HG02970 (cell line): Measurements from ENCODE around the gene CEP72.

ENCODE experiments used
- ATAC-seq: cut with Tn5 transposase; IDR thresholded peaks from one replicate; pipeline ENCODE4 v1.9.1; 2021; ENCODE audit warnings: mild to moderate bottlenecking, moderate library complexity, moderate number of reproducible peaks; ENCODE audit not compliant: unreplicated experiment, low FRiP score

The CEP72 gene

DNA sequence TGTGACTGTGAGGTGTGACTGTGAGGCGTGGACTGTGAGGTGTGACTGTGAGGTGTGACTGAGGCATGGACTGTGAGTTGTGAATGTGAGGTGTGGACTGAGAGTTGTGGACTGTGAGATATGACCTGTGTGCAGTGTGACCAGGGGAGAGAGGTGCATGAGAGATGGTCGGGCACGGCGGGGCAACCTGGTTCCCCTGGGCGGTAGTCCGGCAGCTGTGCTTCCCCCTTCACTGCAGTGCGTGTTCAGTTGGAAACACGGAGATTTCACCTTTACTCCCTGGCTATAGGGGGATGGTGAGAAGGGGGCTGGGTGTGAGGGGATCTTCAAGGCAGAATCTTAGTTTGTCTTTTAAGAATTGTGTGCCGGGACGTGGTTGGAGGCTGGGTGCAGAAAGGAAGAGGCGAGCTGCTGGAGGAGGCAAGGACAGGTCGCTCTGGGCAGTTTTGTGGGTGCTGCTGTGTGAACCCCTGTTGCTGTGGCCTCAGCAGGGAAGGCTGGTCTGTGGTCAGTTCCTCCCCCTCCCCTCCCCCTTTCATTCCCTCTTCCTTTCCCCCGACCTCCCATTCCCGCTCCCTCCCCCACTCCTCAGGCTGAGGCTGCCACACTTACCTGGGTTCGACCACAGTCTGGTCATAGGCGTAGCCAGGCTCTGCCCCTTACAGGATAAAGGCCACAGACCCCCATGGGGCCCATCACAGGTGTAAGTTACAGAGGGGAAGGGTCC lies 39.3 kb downstream of the CEP72 start:
- no peak for ATAC-seq

DNA sequence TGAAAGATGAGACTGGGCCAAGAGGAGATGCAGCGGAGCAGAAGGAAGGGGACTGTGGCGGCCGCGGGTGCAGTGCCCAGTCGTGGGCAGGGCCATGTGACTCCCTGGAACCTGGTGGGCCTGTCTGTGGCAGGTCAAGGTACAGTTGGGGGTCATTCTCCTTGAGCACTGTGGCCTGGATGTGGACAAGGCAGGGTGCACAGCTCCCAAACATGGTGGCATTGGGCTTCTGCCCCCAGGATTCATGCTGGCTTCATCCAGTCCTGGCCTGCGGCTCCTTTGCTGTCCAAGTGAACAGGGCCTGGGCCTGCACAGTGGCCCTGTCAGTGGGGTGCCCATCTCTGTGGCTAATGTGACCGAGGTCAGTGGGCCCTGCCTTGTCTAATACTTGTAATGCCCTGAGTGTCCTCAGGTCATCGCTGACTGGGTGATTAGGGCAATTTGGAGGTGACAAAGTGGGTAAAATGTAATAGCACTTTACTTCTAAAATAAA lies 39.9 kb downstream of the CEP72 start:
- no peak for ATAC-seq

DNA sequence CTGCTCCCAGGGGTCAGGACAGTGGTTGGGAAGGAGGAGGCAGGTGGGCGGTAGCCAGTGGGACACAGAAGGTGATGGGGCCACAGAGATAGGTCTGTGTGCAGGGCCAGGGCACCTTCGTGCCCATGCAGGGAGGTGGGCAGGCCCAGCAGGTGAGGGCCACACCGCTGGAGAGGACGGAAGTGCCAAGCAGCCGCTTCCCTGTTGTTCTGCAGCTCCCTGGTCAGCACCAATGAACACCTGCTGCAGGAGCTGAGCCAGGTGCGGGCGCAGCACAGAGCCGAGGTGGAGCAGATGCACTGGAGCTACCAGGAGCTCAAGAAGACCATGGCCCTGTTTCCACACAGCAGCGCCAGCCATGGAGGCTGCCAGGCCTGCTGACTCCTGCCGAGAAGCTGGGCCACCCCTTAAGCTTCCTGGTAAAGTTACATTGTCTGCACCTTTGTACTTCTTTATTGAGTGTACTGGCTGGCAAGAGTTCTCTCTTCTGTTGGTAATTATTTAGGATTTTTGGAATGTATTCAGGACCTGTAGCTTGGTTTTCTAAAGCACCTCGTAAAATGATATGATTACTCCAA lies 40.7 kb downstream of the CEP72 start:
- ATAC-seq: no peak

DNA sequence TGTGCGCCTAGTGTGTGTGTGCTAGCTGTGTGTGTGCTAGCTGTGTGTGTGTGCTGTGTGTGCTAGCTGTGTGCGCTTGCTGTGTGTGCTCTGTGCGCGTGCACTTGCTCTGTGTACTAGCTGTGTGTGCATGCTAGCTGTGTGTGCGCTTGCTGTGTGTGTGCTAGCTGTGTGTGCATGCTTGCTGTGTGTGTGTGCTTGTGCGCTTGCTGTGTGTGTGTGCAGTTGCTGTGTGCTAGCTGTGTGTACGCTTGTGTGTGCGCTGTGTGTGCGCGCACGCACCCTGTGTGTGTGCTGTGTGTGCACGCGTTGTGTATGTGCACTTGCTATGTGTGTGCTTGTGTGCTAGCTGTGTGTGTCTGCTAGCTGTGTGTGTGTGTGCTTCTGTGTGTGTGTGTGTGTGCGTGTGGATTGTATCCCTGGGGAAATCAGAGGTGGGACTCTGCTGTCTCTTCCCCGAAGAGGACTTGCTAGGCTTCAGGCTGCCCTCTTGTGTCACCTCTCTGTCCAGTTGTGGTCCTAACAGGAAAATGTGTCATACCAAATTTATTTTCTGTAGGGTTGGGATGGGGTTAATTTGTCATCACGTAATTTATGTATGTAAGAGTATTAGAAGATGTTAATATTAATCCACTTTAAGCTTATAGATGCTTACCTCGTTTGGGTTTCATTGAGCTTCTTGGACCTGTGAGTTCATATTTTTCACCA lies 42.1 kb downstream of the CEP72 start:
- ATAC-seq: no peak

DNA sequence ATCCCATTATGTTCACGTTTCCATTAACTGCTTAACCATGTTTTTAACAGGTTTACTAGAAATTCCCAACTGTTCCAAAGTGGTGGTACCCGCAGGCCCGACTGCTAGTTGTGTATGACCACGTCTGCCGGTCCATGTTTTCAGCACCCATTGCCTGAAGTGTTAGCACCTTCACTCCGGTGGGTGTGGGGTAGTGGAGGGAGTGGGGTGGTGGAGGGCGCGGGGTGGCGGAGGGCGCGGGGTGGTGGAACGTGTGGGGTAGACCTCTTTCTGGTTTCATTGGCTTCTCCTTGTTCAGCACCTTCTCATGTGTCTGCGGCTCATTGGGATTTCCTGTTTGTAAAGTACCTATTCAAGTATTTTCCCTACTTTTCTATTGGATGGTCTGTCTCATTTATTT lies 43.3 kb downstream of the CEP72 start:
- ATAC-seq: no peak

DNA sequence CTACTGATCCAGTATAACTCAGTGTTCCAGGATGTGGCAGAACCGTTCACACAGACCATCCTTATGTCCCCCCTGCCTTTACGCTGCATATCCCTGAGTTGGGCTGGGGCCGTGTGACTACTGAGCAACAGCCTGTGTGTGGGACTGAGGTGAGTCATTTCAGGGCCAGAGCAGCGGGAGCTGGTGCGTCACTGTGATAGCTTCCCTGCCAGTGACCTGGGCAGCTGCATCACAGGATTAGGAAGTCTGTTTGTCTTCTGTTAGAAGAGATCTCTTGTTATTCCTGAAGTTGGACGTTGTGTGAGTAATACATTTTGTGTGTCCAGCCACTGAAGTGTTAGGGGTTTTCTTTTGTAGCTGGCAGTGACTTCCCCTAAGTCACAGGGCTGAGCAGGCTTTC lies 45.4 kb downstream of the CEP72 start:
- no peak for ATAC-seq

DNA sequence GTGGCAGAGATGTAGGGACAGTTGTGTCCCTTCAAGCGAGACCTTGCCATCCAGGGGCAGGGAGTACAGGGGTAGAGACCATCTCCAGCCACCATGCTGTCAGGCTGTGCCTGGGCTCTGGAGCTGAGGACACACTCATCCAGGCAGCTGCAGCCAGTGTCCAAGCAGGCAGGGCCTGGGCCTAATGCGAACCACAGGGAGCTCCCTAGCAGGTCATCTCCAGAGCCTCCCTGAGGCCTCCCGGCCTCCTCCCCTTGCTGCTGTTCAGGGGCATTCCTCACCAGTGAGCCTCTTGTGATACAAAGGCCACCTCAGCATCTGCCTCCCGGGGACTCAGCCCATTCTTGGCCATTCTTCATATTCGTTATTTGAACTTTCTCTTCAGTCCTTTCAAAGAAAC lies 46.0 kb downstream of the CEP72 start:
- ATAC-seq: no peak

DNA sequence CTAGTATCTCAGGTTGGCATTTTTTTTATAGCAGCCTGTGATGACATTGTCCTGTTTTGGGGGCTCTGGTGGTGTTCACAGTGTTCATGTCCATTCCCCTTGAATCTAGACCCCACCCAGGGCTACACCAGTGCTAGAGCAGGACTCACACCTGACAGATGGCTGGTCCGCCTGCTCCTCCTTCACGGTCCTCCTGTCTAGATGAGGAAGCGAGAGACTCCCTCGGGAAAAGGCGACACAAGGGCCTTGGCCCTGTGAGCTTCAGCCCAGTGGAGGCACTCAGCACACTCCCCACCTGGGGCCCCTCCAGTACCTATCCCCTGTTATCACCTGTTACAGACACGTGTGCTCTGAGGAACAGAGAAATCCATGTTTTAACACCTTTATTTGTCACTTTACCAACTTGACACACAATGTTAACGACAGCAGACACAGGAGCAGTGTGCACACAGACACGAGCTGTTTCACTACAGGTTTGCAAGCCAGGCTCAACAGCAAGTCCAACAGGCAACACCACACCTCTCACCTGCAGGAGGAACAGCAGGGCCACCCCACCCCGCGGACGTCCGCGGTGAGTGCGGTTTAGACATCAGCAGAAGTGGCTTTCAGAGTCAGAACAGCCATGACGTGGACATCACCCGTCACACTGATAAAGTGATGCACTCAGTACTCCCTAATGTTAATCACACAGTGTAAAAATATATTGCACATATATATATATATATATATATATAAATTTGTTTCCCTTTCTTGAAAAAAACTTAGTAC lies 47.5 kb downstream of the CEP72 start:
- ATAC-seq: no peak

DNA sequence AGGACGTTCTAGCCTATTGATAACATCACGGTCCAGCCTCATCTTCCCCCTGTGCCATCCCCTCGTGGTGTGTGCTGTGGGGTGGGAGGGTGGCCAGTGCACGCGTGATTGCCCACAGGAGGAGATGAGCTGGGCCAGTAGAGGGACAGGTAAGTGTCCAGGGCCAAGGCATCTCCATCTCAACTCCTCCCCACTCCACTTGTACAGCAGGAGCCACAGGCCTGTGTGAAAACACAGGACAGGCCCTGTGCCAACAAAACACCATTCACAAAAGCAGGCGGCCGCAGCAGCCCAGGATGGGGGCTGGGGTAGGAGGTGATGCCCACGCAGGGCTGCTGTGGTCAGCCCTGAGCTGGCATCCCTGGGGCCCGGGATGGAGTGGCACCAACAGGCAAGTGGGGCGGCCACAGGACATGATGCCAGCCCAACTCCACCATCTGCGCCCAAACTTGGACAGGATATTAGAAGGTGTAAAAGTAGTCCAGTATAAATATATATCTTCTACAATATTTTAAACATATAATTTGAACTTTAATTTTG lies 48.4 kb downstream of the CEP72 start:
- no peak for ATAC-seq

DNA sequence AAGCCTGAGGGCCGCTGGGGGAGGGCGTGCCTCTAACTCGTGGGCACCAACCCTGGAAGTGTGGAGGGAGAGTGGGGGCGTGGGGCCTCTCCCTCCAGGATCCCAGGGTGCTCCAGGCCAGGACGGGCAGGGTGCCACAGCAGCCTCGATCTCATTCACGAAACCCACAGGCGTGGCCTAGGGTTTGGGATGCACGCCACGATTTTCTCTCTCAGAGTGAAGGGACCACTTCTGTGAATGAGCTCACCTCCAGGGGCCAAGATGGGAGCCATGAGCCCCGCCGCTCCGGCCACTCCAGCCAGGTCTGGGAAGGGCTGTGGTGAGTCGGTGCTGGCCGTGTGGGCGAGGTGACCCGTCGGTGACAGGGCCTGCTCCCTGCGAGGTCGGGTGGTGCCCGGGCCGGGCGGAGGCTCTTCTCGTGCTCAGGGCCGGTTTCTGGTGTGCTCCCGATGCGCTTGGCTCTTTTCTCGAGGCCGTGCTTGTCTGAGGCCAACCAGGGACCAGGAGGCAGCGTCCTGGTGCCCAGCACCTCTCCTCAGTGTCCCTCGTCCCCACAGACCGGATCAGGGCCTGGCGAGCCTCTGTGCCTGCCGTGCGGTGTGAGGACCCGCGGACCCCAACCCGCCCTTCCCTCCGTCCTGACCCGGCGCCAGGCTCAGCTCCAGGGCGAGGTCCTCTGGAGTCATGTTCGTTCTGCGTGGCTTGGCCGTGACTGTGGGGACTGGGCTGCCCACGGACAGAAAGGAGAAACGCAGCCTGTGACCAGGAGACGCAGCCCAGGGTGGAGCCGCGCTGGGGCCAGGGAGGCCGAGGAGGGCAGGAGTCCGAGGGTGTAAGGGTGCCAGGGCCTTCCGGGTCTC lies 50.0 kb downstream of the CEP72 start:
- no peak for ATAC-seq

DNA sequence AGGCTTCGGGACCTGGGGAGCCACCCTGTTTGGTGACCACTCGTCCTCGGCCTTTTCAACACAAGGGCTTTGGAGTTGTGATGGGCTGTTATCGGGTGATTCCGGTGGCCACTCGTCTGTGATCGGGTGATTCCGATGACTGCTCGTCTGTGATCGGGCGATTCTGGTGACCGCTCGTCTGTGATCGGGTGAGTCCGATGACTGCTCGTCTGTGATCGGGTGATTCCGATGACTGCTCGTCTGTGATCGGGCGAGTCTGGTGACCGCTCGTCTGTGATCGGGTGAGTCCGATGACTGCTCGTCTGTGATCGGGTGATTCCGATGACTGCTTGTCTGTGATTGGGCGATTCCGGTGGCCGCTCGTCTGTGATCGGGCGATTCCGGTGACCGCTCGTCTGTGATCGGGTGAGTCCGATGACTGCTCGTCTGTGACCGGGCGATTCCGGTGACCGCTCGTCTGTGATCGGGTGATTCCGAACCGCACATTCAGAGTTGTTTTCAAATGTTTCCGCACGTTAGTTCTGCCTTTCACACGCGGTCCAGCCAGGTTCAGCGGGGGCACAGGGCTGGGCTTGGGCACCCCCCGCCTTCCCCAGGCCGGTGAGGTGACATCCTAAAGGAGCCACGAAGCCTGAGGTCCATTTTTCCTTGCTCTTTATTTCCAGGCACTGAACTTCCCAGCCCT lies 50.8 kb downstream of the CEP72 start:
- ATAC-seq: no peak

DNA sequence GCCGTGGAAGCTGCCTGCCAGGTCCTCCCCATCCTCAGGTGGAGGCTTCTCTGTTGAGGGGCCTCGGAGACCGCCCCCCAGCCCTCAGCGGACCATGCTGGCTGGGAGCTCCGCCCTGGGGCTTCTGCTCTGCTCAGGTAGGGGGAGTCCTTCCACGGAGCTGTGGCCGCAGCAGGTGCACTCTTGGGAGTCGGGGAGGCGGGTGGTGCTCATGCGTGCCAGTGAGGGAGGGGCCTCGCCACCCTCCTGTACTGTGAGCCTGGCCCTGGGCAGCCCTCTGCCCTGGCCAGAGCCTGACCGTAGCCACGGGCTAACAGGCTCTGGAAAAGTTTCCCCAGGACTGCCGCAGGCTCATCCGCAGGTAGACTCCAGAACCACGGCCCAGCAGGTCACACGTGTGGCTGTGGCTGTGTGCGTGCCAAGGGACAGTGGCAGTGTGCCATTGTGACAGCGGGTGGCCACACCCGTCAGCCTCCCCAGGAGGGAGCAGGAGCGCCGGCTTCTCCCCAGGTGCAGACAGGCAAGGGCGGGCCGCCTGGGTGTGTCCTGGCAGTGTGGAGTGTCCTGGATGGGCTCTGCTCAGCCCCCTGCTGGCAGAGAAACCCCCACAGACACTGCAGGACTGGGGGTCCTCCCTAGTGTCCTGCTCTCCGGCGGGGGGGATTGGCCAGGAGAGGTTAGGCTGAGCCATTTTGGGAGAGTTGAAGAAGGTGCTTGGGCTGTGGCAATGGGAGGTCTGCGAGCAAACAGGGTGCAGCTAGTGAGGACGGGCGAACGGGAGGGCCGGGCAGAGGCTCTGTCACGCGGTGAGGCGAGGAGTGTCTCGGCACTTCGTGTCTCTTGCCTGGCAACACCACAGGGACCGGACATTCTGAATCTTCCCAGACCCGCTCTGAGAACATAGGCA lies 51.5 kb downstream of the CEP72 start:
- ATAC-seq: no peak

DNA sequence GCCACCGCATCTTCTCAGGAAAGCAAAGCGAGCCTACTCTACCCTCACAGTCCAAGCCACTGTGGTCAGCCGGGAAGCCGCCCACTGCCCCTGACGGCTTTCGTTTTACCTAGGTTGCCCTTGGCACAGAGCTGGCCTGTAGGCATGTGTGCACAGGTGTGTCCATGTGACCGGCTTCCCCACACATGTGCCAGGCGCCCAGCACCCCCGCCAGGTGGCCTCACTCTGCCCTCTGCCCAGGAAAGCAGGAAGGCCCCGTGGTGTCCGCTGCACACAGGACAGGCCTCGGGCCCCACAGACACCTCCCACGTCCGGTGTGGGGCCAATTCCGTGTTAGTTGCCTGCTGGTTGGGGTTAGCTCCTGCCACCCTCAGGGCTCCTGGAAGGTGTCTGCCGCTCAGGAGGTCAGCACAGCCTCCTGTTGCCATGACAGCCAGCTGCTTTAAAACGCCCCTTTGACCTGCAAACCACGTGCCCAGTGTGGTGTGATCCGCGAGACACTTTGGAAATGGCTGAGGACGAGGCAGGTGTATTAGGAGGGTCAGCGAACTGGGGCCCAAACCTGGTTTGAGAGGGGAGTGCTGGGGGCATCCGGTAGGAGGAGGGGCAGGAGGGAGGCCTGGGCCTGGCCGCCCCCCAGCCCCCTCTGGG lies 52.3 kb downstream of the CEP72 start:
- no peak for ATAC-seq

DNA sequence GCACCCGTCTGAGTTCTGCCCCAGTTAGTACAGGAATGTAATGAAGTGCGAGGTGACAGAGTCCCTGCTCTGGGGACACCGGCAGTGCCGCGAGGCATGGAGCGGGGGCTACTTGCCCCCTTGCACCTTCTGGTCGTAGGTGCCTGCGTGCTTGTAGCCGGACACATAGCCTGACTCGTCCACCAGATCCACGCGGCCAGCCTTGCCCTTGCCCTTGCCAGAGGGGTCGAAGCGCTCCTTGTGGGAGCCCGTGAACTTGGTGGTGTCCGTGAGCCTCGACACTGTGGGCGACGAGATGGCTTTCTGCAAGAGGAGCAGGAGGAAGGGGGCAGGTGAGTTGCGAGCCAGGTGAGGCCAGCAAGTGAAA lies 52.8 kb downstream of the CEP72 start:
- no peak for ATAC-seq

DNA sequence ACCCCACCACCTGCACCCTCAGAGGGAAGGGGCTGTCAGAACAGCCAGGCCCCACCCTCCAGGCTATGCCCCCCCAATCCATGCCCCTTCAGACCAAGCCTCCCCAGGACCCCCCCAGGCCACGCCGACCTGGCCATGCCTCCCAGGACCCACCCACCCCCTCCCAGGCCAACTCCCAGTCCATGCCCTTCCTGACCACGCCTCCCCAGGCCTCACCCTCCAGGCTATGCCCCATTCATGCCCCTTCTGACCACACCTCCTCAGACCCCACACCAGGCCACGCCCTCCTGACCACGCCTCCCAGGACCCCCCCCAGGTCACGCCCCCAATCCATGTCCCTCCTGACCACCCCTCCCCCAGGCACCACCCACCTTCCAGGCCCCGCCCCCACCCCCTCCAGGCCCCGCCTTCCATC lies 53.4 kb downstream of the CEP72 start:
- no peak for ATAC-seq

DNA sequence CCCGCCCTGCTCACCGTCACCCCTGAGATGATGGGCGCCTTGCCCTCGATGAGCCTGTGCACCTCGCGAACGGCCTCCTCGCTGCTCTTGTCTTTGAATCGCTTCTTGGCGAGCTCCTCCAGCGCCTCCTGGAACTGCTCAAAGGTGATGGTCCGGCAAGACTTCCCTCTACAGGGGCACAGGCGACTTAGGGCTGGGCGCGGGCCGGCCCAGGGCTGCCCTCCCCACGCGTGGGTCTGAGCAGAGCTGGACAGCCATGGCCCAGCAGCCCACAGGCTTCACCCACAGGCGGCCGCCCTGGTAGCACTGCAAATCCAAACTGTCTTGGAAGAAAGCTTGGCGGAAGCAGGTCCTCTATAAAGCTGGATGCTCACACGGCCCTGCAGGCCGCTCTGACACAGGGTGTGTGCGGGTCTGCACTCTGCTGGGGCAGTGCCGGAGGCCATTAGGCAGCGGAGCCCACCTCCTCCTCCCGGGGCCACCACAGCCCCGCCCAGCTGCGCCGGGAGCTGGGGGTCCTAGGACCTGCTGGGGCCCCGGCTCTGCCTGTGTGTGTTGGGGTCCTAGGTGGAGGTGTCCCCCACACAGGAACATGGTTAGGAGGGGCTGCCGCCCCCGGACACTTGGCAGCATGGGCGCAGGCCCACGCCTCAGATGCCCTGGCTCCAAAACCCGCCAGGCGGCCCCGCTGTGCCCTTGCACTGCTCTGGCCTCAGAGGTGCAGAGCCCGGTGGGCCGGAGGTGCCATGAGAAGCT lies 54.0 kb downstream of the CEP72 start:
- no peak for ATAC-seq
